Iris pigment epithelial cell (primary cell): ENCODE measurements around the gene SMIM28.
"Not testable (repeated sequence)": the region's sequence is repeated elsewhere in the genome, so short reads cannot be mapped to it uniquely, and the experiment has no call there.

Source experiments
- DNase-seq: peaks from one replicate; pipeline ENCODE4 v3.0.0-alpha.2; 2011; ENCODE audit warnings: low read depth

The SMIM28 gene

DNA sequence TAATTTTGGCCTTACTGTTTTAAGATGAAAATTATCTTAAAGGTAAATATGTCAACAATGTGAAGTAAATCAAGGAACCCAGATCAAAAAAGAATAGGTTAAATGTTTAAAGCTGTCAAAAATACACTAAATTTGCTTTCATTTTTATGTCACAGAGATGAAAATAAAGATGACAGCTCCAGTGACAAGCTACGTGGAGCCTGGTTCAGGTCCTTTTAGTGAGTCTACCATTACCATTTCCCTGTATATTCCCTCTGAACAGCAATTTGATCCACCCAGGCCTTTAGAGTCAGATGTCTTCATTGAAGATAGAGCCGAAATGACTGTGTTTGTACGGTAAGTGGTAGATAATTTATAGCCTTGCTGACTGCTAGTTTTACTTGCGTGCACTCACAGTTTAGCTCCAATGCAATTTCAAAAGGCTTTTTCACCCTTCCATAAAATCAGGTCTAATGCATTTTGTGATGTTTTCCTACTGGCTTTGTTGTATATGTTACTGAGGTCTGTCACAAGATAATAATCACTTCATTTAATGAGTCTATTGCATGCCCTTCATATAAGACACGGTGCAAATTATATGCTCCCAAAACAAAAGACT is 28.2 kb downstream of the SMIM28 start:
- DNase-seq = no peak

GRCh38 chr6:138406443-138406842 is 28.7 kb downstream of the SMIM28 start:
- no peak for DNase-seq

DNA sequence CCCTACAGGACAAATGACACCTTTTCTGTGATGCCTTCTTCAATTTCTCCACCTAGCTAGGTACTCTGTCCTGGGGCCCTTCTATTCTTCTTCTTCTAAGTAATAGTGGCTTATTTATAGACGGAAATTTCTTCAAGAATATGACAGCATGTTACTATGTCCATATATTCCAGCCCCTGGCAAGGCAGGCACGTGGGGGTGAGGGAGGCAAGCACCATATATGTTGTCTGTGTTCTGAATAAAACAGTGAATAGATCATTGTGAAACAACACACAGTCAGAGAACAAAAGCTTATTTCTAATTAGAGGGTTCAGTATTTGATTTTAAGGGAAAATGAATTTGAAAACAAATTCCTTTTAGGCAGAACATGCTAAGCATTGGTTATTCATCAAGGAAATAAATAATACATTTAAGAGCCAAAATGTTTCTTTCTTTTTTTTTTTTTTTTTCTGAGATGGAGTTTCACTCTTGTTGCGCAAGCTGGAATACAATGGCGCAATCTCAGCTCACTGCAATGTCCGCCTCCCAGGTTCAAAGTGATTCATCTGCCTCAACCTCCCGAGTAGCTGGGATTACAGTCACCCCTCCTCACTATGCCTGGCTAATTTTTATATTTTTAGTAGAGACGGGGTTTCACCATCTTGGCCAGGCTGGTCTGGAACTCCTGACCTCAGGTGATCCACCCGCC is 32.5 kb downstream of the SMIM28 start:
- DNase-seq = peak; percentile 87

GRCh38 chr6:138410972-138411880 is 33.5 kb downstream of the SMIM28 start:
- peak; percentile 81 for DNase-seq

GRCh38 chr6:138415125-138415524 is 37.4 kb downstream of the SMIM28 start:
- DNase-seq = no peak

GRCh38 chr6:138416206-138416605 is 38.5 kb downstream of the SMIM28 start:
- DNase-seq = no peak

DNA sequence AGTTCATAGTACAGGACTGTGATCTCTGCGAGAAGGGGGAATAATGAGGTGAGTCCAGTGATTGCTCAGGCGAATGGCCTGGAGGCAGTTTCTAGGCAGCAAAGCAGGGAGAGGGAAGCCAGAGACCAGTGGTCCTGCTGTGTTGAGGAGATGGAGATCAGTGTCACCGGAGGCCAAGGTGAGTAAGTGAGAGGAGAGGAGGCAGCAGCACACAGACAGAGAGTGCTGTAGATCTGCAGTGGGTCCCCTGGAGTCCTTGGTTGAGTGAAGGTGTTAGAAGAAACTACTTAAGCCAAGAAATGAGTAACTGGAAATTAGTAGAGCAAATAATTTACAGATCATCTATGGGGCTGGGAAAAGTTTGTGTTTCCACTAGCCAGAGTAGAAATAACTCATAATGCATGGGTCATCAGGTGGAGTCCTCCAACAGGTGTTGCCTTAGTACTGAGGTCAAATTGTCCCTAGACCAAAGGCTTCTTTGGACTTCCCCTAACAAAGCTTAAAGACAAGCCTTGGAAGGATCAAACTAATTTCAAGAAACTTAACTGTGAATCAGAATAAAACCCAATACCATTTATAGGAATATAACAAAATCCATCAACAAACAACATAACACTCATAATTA is 39.9 kb downstream of the SMIM28 start:
- DNase-seq = no peak

- DNase-seq = no peak
Observed at GRCh38 chr6:138418118-138418742, 40.5 kb downstream of the SMIM28 start.

GRCh38 chr6:138419766-138420165 is 42.1 kb downstream of the SMIM28 start:
- DNase-seq = no peak

DNA sequence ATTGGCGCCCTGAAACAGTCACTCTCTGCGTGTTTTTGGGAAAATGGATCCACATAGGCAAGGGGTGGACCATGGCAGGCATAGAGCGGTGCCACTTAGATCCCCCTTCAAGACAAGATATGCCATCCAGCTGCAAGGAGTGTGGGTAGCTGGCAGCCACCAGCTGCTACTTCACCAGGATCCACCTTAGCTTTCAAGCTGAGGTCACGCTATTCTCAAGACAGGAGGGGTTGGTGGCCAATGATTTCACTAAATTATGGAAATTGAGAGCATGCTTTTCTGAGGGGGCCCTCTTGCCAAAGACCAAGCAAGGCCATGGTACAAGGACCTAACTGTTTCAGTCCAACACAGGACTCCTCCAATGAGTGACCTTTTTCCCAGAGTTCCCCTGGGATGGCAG is 42.7 kb downstream of the SMIM28 start:
- no peak for DNase-seq

- DNase-seq = no peak
Observed at GRCh38 chr6:138421089-138421488, 43.4 kb downstream of the SMIM28 start.

DNA sequence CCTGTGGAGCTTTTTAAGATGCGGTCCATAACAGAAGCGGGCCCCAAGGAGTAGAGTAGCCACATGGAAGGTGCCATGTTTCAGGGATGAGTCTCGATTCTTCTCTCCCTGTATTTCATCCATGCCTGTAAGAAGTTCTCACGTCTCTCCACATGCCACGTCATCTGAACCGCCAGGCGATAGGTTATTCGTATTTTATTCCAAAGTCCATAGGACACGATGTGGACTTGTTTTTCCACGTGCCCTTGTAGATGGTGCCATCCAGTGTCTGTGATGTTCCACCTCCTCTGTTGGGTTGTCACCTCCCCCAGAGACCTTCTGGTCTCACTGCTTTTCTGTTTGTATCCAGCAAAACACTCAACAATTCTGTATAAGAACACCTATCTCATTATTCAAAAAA is 43.9 kb downstream of the SMIM28 start:
- no peak for DNase-seq

GRCh38 chr6:138422861-138423260 is 45.2 kb downstream of the SMIM28 start:
- DNase-seq = no peak

- DNase-seq = no peak
Observed at GRCh38 chr6:138424004-138424904, 46.5 kb downstream of the SMIM28 start.

- DNase-seq = not testable (repeated sequence)
Observed at GRCh38 chr6:138425256-138425655, 47.6 kb downstream of the SMIM28 start.

- no peak for DNase-seq
Observed at GRCh38 chr6:138426500-138427123, 48.9 kb downstream of the SMIM28 start.

GRCh38 chr6:138427701-138428100 is 50.0 kb downstream of the SMIM28 start:
- no peak for DNase-seq

GRCh38 chr6:138428944-138429598 is 51.4 kb downstream of the SMIM28 start:
- peak; percentile 63 for DNase-seq

DNA sequence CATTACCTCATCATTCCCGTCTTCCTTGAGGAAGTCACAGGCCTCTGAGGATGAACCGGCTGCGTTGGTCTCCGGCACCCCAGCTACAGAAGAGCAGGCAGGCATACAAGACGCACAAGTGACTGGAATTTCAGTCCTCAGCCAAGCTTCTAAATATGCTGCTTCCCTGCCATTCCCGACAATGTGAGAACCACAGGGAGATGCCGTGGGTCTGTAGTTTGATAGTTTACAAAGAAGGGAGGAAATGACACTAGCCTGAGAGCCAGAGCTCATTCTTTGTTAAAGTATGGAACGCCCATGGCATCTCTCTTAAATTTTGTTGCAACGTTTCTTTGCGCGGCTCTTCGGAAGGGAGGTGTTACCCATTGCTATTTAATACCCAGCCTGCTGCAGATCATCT is 52.1 kb downstream of the SMIM28 start:
- DNase-seq = no peak
